Activated B cell treated with CpG ODN at 0.5 μM for 24 hours (primary cell): ENCODE measurements around the gene MYLK. TPM values are rescaled to one million over a fixed set of nuclear protein-coding genes. Genes with fewer than 3 reads are reported as not detected.

Experiments
- ATAC-seq: fragments of 200-7000 bp; cut with Tn5 transposase; one replicate; pipeline ENCODE4 v1.10.0; 2021; ENCODE audit warnings: low read depth, mild to moderate bottlenecking, moderate library complexity
- CTCF ChIA-PET: fragments of 350-600 bp; sonication (Branson Sonifier 250); formaldehyde crosslinking; loops from one replicate; lab custom pipeline; 2021; ENCODE audit warnings: antibody characterized with exemption; lab: Charles Lee
- POLR2A ChIA-PET: fragments of 350-600 bp; sonication (Branson Sonifier 250); formaldehyde crosslinking; loops from one replicate; lab custom pipeline; 2021; ENCODE audit warnings: antibody characterized with exemption; lab: Charles Lee
- DNase-seq: peaks from one replicate; pipeline ENCODE4 v3.0.0; 2022
- H3K27ac Mint-ChIP-seq: one replicate; pipeline ENCODE4 v1.8.0; 2020; ENCODE audit warnings: mixed read lengths
- H3K27me3 Mint-ChIP-seq: one replicate; pipeline ENCODE4 v1.8.0; 2021; ENCODE audit warnings: mixed read lengths
- H3K36me3 Mint-ChIP-seq: one replicate; pipeline ENCODE4 v1.8.0; 2021; ENCODE audit warnings: low read depth, mixed read lengths
- H3K4me1 Mint-ChIP-seq: one replicate; pipeline ENCODE4 v1.8.0; 2021; ENCODE audit warnings: mixed read lengths
- H3K4me3 Mint-ChIP-seq: one replicate; pipeline ENCODE4 v1.8.0; 2020; ENCODE audit warnings: mild to moderate bottlenecking, mixed read lengths
- H3K9me3 Mint-ChIP-seq: one replicate; pipeline ENCODE4 v1.8.0; 2020; ENCODE audit warnings: mixed read lengths
- intact Hi-C: fragments of 100-400 bp; cut with micrococcal nuclease; formaldehyde crosslinking; loops from one replicate; pipeline ENCODE4 v1.15.1; 2024
- total RNA-seq: library from RNA; stranded (reverse); gene quantifications from 2 replicates; pipeline ENCODE4 v1.2.3, GENCODE V29; 2022
- TF ChIP-seq, protein P1 (sequence below): fragments of 200-600 bp; IDR thresholded peaks from one replicate; pipeline ENCODE4 v1.8.0; 2022; ENCODE audit warnings: antibody characterized with exemption, mild to moderate bottlenecking

Gene MYLK
- total RNA-seq, 1 donor from 2014 or later: not detected

DNA sequence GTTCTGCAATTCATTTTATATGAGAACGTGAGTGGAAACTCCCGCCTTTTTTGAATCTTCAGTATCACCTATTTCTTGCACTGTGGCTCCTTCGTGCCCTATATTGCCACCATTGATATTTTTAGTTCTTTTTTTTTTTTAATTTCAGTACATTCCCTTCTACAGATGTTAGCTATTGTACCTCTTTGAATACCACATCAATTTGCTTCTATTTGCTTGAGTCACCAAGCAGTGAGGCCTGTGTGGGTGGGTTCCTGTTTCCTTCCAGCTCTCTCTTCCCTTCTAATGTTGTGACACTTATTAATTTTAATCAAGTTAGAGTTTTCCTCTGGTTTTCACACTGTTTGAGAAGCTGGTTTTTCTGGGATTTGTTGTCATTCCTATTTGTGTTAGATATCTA lies 308.0 kb downstream of the MYLK start:
- Mint-ChIP-seq H3K9me3 (no peaks in the 10 kb centered on the region), H3K27me3 (no peaks in the 10 kb centered on the region), H3K36me3 (peaks cover 44% of the 10 kb centered on the region), H3K4me1 (peaks cover 53% of the 10 kb centered on the region), H3K27ac (peak overlapping the region; percentile 73), H3K4me3 (peak overlapping the region; percentile 44)
- ChIA-PET CTCF (interaction anchor here (0.9 to 1.4 kb wide), 4 partner anchors 12 to 17 kb away, joined by 3 to 6 read pairs (median 4); no protein-coding TSS in a partner anchor), POLR2A (interaction anchor here (0.9 to 1.5 kb wide), 3 partner anchors 9 to 1915 kb away, joined by 3 to 13 read pairs (median 4); partner anchors contain the start of genes HACD2, HCLS1 and WDR5B)
- DNase-seq: no peak
- intact Hi-C loops: loop anchor here (1.0 kb wide), 1 partner anchor 9 kb away; the partner anchor contains the start of gene HACD2
- ATAC-seq: peak; percentile 96
- TF ChIP-seq, protein P1, sequence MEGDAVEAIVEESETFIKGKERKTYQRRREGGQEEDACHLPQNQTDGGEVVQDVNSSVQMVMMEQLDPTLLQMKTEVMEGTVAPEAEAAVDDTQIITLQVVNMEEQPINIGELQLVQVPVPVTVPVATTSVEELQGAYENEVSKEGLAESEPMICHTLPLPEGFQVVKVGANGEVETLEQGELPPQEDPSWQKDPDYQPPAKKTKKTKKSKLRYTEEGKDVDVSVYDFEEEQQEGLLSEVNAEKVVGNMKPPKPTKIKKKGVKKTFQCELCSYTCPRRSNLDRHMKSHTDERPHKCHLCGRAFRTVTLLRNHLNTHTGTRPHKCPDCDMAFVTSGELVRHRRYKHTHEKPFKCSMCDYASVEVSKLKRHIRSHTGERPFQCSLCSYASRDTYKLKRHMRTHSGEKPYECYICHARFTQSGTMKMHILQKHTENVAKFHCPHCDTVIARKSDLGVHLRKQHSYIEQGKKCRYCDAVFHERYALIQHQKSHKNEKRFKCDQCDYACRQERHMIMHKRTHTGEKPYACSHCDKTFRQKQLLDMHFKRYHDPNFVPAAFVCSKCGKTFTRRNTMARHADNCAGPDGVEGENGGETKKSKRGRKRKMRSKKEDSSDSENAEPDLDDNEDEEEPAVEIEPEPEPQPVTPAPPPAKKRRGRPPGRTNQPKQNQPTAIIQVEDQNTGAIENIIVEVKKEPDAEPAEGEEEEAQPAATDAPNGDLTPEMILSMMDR: no peak

DNA sequence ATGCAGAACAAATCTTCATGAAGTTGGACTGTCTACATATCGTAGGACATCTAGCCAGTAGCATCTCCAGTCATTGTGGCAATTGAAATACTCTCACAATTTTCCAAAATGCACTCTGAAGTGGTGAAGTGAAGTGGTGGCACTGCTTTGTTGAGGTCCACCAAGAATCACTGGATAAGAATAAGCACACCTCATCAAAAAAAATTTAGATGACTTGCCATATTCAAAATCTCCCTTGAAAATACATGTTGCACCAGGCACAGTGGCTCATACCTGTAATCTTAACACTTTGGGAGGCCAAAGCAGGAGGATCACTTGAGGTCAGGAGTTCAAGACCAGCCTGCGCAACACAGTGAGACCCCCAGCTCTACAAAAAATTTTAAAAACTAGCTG lies 312.2 kb downstream of the MYLK start:
- TF ChIP-seq, protein P1: no peak
- no peaks in the 10 kb centered on the region for H3K9me3 Mint-ChIP-seq
- POLR2A ChIA-PET: interaction anchor here (0.7 to 0.9 kb wide), 2 partner anchors 12 to 14 kb away, joined by 3 read pairs; no protein-coding TSS in a partner anchor
- H3K27ac Mint-ChIP-seq: no peak overlapping the region
- CTCF ChIA-PET: interaction anchor here (3.0 kb wide), 1 partner anchor 12 kb away, joined by 13 read pairs; no protein-coding TSS in a partner anchor
- no peak overlapping the region for H3K4me3 Mint-ChIP-seq
- ATAC-seq: no peak
- no peaks in the 10 kb centered on the region for H3K27me3 Mint-ChIP-seq
- intact Hi-C loops: no loop called here
- peaks cover 35% of the 10 kb centered on the region for H3K36me3 Mint-ChIP-seq
- peaks cover 47% of the 10 kb centered on the region for H3K4me1 Mint-ChIP-seq
- DNase-seq: no peak

DNA sequence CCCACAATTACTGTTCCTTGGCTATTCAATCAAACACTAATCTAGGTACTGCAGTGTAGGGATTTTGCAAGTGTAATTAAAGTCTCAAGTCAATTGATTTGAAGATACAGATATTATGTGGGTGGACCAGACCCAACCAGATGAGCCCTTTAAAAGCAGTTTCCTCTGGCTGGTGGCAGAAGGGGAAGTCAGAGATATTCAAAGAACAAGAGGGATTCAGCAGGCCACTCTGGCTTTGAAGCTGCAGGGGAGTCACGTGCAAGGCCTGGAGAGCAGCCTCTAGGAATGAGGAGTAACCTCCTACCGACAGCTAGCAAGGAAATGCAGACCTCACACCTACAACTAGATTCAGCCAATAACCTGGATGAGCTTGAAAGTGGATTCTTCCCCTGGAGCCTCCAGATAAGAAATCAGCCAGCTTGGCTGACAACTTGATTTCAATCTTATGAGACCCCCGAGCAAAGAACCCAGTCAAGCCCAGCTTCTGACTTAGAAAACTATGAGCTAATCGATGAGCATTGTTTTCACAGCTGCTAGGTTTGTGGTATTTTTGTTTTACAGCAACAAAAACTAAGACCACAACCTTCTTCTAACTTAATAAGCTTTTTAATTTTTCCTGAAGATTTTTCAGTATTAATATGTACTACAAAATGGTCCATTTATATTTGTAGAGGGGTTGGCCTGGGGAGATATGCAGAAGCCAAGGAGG lies 312.7 kb downstream of the MYLK start:
- TF ChIP-seq, protein P1: no peak
- DNase-seq (no peak), ATAC-seq (no peak)
- Mint-ChIP-seq H3K9me3 (no peaks in the 10 kb centered on the region), H3K27ac (no peak overlapping the region), H3K36me3 (peaks cover 35% of the 10 kb centered on the region), H3K4me3 (no peak overlapping the region), H3K4me1 (peaks cover 42% of the 10 kb centered on the region), H3K27me3 (no peaks in the 10 kb centered on the region)
- ChIA-PET CTCF (interaction anchor here (3.0 kb wide), 1 partner anchor 11 kb away, joined by 13 read pairs; no protein-coding TSS in a partner anchor), POLR2A (interaction anchor here (0.9 kb wide), 1 partner anchor 14 kb away, joined by 3 read pairs; no protein-coding TSS in a partner anchor)
- intact Hi-C loops: no loop called here

DNA sequence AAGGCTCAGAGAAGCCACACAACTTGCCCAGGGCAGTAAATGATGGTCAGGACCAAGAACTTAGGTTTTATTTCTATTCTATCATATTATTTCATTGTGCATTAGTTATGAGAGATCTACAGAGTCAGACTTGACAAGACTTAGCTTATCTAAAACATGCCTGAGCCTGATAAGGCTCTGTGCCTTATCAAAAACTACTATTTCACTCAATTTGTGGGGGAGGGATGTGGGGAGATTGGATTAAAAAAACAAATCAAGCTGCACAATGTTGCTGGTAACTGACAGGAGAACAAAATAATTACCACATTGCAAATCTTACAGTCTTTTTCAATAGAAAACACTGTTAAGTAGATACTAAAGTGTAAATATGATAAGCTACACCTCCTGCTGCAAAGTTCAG lies 315.3 kb downstream of the MYLK start:
- TF ChIP-seq, protein P1: no peak
- intact Hi-C loops: no loop called here
- H3K36me3 Mint-ChIP-seq: peaks cover 51% of the 10 kb centered on the region
- no peak overlapping the region for H3K27ac Mint-ChIP-seq
- no peaks in the 10 kb centered on the region for H3K9me3 Mint-ChIP-seq
- H3K4me3 Mint-ChIP-seq: no peak overlapping the region
- DNase-seq (no peak), ATAC-seq (no peak)
- no peaks in the 10 kb centered on the region for H3K27me3 Mint-ChIP-seq
- H3K4me1 Mint-ChIP-seq: peaks cover 29% of the 10 kb centered on the region
- CTCF ChIA-PET: interaction anchor here (1.5 kb wide), 1 partner anchor 9 kb away, joined by 8 read pairs; no protein-coding TSS in a partner anchor
- POLR2A ChIA-PET: no interaction called here

DNA sequence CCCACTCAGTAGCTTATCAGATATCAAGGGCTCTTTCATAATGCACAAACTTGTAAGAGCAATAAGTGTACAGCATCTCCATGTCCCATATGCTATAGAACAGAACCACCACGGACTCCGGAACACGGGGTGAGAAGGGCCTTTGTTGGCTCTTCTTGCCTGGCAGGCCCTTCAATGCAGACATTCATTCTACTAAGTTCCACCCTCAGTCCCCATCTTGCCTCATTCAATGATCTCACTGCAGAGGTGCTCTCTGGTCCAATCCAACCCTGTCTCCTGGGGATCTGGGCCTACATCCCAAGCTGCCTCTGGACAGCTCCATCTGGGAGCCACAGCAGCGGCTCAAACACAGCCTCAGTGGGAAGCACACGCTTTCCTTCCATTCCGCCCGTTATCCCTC lies 316.1 kb downstream of the MYLK start:
- no peaks in the 10 kb centered on the region for H3K9me3 Mint-ChIP-seq
- H3K4me1 Mint-ChIP-seq: peaks cover 22% of the 10 kb centered on the region
- no peak overlapping the region for H3K27ac Mint-ChIP-seq
- H3K4me3 Mint-ChIP-seq: no peak overlapping the region
- CTCF ChIA-PET: interaction anchor here (1.5 kb wide), 1 partner anchor 8 kb away, joined by 8 read pairs; no protein-coding TSS in a partner anchor
- DNase-seq (no peak), ATAC-seq (no peak)
- POLR2A ChIA-PET: no interaction called here
- TF ChIP-seq, protein P1: no peak
- no peaks in the 10 kb centered on the region for H3K27me3 Mint-ChIP-seq
- peaks cover 56% of the 10 kb centered on the region for H3K36me3 Mint-ChIP-seq
- intact Hi-C loops: no loop called here
